ENCODE measurements around the gene UTY.
A peak's percentile ranks its signal among the peaks of the same experiment; 100 is the strongest.

GRCh38 chrY:13479828-13480227 lies at the start of gene UTY:
- TF ChIP-seq CTCF (IDR thresholded peaks at IDR 0.05): no peak
- peak in 1 of 4 donors; percentile 92 for TF ChIP-seq POLR2A (IDR thresholded peaks at IDR 0.05)
